Measurements from ENCODE around the gene EID3. TPM values are rescaled to one million over a fixed set of nuclear protein-coding genes. Genes with fewer than 3 reads are reported as not detected.

Gene EID3
- total RNA-seq, 1 donor from 2014 or later: 2.9 TPM

DNA sequence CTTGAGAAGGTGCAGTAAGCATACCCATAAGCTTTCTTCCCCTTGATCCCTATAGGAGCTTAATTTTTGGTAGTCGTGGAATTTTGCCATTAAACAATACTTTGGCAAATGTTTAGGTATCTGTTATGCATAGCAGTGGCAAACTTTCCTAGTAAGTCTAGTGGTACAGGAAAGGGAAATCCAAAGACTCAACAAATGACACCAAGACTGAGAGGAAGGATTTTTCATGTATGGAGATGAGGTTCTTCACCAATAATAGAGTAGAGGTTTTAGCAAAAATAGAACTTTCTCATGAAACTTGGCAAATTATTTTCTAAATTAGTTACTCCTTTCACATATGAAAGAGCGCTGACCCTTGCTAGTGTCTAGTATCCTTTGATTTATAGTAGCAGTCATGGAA is 2.8 kb downstream of the EID3 start:
- TF ChIP-seq, protein P1, sequence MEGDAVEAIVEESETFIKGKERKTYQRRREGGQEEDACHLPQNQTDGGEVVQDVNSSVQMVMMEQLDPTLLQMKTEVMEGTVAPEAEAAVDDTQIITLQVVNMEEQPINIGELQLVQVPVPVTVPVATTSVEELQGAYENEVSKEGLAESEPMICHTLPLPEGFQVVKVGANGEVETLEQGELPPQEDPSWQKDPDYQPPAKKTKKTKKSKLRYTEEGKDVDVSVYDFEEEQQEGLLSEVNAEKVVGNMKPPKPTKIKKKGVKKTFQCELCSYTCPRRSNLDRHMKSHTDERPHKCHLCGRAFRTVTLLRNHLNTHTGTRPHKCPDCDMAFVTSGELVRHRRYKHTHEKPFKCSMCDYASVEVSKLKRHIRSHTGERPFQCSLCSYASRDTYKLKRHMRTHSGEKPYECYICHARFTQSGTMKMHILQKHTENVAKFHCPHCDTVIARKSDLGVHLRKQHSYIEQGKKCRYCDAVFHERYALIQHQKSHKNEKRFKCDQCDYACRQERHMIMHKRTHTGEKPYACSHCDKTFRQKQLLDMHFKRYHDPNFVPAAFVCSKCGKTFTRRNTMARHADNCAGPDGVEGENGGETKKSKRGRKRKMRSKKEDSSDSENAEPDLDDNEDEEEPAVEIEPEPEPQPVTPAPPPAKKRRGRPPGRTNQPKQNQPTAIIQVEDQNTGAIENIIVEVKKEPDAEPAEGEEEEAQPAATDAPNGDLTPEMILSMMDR (conservative IDR thresholded peaks at IDR 0.05): no peak
- H3K4me1 Mint-ChIP-seq (ENCODE audit: unreplicated experiment): peaks cover 31% of the 10 kb centered on the region
- DNase-seq (ENCODE audit: extremely low spot score, unreplicated experiment): no peak
- H3K36me3 Mint-ChIP-seq: peaks cover 54% of the 10 kb centered on the region
- H3K9me3 Mint-ChIP-seq: peaks cover 4% of the 10 kb centered on the region
- no peak overlapping the region for H3K4me3 Mint-ChIP-seq
- no peaks in the 10 kb centered on the region for H3K27me3 Mint-ChIP-seq
- peak overlapping the region; percentile 56 for H3K27ac Mint-ChIP-seq

DNA sequence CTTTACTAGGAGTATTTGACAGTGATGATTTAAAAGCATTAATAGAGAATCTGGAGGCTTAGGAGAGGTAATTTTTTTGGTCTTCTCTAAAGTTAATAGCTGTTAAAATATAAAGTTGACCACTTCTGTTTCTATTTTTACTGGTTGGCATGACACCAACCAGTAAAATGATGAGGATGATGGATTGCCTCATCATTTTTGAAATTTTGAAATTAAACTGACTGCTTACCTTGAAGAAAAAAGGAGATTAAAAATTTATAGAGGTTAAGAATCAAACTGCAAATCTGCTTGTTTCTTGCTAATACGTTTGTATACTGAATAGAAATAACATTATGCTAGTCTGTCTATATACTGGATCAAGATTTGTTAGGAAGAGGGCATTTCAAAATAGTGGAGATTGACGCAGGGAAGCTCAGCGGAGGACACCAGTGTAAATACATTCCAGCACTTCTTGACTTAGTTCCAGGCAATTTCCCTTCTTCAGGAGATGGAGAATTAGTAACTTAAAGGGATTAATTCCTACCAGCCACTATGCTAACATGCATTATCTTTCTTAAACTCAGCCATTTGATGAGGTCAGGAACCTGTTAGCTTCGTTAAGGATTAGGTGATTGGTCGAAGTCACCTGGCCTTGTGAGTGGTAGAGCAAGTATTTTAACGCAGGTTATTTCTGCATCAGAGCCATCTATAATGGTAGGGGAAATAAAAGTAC is 3.6 kb downstream of the EID3 start:
- Mint-ChIP-seq H3K4me1 (ENCODE audit: unreplicated experiment) (peaks cover 31% of the 10 kb centered on the region), H3K27ac (peak overlapping the region; percentile 51), H3K4me3 (no peak overlapping the region), H3K9me3 (peaks cover 4% of the 10 kb centered on the region), H3K27me3 (no peaks in the 10 kb centered on the region), H3K36me3 (peaks cover 49% of the 10 kb centered on the region)
- no peak for DNase-seq (ENCODE audit: extremely low spot score, unreplicated experiment)
- TF ChIP-seq, protein P1 (conservative IDR thresholded peaks at IDR 0.05): no peak

DNA sequence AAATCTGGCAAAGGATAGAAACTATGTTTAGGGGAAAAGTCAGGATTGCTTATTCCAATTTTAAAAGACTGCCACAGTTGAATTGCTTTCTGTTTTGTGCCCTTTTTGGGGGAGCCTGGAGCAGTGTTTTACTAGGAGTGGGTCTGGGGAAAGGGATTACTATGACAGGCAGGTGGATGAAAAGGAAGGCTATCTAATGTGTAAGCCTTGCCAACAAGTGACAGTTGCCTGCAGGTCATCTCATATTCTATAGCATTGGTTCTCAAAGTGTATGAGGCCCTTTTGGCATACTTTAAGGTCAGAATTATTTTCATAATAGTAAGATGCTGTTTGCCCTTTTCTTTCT is 4.1 kb downstream of the EID3 start:
- no peaks in the 10 kb centered on the region for H3K27me3 Mint-ChIP-seq
- H3K27ac Mint-ChIP-seq: peak overlapping the region; percentile 51
- H3K36me3 Mint-ChIP-seq: peaks cover 49% of the 10 kb centered on the region
- TF ChIP-seq, protein P1 (conservative IDR thresholded peaks at IDR 0.05): no peak
- peaks cover 30% of the 10 kb centered on the region for H3K4me1 Mint-ChIP-seq (ENCODE audit: unreplicated experiment)
- peaks cover 4% of the 10 kb centered on the region for H3K9me3 Mint-ChIP-seq
- no peak overlapping the region for H3K4me3 Mint-ChIP-seq
- no peak for DNase-seq (ENCODE audit: extremely low spot score, unreplicated experiment)

DNA sequence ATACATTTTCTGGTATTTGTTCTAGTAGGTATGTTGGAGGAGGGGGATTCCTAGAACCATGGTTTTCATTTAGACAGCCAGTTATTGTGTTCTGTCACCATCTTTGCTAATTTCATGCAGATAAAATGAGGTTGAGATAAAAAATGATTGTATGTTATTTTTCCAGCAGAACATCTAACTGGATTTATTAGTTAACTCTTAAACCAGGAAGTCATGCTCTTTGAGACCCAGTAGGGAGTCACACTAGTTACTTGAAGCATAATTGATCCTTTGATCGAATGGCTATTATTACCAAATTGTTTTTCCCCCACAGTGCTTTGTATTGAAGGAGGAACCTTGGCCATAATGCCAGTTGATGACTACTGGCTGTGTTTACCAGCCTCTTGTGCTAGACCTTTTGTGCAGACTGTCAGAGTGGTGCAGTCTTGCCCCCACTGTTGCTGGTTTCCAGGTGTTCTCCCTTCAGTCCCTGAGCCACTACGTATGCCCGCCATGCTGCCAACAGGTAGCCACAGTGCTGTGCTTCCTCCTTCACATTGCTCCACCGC is 6.0 kb downstream of the EID3 start:
- Mint-ChIP-seq H3K27me3 (no peaks in the 10 kb centered on the region), H3K4me3 (no peak overlapping the region), H3K4me1 (ENCODE audit: unreplicated experiment) (peaks cover 11% of the 10 kb centered on the region), H3K9me3 (no peaks in the 10 kb centered on the region), H3K36me3 (peaks cover 41% of the 10 kb centered on the region), H3K27ac (peak overlapping the region; percentile 61)
- no peak for DNase-seq (ENCODE audit: extremely low spot score, unreplicated experiment)
- TF ChIP-seq, protein P1 (conservative IDR thresholded peaks at IDR 0.05): no peak

DNA sequence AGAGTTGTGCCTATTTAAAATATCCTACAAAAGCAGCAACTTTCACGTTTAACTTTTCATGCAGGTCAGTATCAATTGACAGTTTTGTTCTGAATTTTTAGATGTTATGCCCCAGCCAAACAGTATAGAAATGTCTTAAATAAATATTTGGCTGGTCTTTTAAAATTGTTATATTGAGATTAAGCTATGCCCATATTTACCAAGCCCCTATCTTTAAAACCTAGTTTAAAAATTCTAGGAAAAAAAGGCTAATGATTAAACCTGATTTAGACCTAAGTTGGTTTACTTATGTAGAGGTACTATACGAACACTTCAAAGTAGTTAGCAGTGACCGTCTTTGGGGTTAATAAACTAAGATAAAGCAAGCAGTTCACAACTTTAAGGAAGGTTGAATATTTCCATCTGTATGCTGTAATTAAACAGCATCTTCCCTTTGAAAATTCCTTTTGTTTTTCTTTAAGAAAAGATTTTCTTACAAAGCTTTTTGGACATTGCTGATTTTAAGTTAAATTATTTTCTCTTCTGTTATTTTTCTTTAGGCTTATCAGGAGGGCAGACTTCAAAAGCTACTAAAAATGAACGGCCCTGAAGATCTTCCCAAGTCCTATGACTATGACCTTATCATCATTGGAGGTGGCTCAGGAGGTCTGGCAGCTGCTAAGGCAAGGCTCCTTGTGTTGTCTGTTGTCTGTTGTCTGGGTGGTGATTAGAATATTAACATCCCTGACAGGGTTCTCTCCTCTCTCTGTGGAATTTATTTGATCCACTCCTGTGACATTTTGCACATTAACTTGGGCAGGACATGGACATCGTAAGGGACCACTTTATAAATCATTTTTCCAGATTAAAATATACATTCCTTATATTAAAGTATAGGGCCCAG is 7.5 kb downstream of the EID3 start:
- DNase-seq (ENCODE audit: extremely low spot score, unreplicated experiment): no peak
- H3K9me3 Mint-ChIP-seq: no peaks in the 10 kb centered on the region
- peaks cover 37% of the 10 kb centered on the region for H3K36me3 Mint-ChIP-seq
- H3K27me3 Mint-ChIP-seq: no peaks in the 10 kb centered on the region
- no peak overlapping the region for H3K4me3 Mint-ChIP-seq
- H3K27ac Mint-ChIP-seq: no peak overlapping the region
- H3K4me1 Mint-ChIP-seq (ENCODE audit: unreplicated experiment): peaks cover 8% of the 10 kb centered on the region
- TF ChIP-seq, protein P1 (conservative IDR thresholded peaks at IDR 0.05): no peak
